ENCODE measurements around the gene EXPH5.
"Not testable (repeated sequence)": the region's sequence is repeated elsewhere in the genome, so short reads cannot be mapped to it uniquely, and the experiment has no call there.

The EXPH5 gene

DNA sequence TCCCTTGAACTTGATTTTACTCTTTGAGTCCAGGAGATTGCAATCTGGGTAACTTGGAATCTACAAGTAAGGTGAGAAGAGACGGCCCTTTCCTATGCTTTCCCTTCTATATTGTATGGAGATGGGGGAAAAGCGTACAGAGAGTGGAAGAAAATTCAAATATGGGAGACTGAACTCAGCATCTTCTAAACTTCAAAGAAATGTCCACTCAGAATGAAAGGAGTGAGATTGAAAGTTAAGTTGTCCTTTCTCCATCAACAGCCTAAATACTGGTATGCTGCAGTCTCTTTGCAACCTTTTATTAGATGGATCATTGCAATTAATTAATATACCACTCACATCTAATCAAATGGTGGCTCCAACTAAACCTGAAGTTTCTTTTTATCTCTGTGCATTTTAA lies 6.4 kb upstream of the EXPH5 start:
- DNase-seq: no peak

DNA sequence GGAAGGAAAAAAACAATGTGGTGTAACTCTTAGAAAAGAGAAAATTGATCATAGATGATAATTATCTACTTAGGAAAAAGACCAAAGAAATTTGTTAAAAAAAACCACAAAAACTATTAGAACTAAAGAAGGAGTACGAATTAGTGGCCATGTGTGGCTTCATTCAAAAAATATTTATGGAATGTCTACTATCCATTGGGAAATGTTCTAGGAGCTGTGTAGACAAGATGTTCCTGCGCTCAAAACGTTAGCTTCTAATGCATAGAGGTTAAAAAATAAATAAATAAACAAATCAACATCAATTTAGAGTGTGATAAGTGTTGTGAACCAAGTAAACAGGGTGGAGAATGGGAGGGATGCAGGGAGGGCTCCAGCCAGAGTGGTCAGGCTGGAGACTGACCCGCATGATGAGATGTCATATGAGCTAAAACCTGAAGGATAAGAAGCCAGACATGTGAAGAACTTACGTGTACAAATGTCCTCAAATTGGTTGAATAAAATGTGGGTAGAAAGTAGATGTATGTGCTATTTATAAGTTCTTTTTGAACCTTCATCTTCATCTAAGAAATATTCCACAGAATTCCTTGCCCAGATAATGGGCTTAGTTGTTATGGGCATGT lies 4.3 kb upstream of the EXPH5 start:
- no peak for DNase-seq

DNA sequence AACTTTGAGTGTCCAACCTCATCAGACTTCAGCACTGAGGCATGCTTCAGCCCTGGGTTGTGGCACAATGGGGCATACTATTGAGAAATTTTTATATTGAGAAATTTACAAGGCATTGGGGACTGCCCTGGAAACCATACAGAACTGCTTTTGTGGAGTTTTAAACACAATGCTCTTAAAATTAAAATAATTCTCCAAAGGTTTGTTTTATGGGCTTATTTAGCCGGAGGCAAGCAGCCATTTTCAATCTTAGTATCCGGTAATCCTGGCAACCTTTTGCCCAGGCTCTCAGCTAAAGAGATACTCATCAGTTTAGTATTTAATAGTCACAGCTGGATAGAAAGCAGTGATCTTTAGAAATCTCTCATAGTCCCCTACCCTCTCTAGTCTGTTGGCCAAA lies 3.1 kb upstream of the EXPH5 start:
- no peak for DNase-seq

DNA sequence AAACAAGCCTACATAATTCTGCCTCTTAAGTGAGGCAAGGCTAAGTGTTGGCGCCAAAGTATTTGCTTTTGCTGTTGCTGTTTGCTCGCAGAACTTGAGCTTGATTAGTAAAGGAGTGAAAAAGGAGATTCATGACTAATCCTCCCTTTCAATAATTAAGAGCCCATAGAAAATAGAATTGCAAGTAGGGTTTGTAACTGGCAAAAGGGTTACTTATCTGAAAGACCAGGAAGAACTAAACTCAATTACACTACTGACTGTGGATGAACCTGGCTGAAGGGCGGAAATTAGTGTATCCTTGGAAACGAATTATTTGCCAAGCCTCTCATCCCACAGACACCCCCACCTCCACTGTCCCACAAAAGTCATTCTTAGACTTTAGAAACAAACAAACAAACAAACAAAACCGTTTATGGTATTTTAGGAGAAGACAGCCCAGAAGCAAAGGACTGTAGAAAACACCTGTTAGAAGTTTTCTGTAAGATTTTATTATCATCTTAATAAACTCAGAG lies 411 bp upstream of the EXPH5 start:
- no peak for DNase-seq

DNA sequence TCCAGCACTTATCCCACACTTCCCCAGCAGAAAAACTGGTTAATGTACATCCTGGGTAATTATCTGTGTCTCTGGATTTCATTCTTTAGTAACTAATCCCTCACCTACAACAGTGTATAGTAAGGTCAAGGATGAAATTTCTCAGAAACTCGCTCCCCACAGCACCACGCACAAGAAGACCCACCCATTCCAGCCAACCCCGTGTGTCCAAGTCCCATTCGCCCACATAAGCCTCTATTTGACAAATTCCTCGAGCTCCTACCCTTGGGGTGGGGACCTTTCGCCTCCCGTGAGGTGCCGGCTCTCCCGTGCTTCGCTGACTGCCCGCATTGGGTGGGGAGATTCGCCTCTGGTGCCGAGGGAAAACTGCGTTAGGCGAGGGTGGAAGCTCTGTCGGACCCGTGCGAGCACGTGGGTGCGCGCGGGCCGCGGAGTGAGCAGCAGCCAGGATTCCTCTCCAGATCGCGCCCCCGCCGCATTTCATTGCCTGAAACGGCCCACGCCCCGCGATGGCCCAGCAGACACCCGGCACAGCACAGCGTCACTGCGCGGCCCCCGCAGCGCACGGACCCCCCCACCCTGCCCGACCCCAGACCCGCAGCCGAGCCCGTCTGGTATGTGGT lies 866 bp downstream of the EXPH5 start:
- DNase-seq: peak; percentile 28 to 29

DNA sequence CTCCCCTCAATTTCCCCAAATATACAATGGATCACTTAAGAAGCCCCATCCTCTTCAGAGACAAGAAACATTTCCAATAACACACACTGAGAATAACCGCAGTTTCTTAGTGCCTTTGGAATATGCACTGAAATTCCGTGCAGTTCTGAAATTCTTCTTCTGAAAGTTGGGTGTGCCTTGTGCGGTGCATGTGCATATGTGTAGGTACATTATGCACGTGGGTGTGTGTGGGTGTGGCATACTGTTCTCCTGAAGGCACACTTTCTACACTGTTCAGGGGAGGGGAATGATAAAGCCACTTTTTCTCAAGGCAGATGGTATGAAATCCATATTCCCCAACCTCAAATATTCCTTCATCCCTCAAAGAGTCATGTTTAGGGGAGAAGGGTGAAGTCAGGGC lies 1.7 kb downstream of the EXPH5 start:
- no peak for DNase-seq

DNA sequence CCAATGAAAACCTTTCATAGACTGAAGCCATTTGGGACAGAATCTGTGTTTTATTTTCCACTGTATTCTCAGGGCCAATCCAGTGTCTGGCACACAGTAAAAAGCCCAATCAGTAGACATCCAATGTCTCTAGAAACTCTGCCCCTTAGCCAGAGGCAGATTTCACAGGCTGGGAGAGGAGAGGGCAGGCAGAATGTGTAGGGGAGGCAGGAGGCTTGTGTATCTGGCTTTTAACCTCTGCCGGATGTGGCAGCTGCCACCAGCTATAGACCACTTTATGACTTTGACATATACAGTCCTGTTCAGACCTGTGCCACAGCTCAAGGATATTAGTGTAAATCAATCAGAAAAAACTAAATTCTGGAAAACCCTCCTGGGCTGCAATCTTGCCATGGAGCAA lies 4.4 kb downstream of the EXPH5 start:
- no peak for DNase-seq

DNA sequence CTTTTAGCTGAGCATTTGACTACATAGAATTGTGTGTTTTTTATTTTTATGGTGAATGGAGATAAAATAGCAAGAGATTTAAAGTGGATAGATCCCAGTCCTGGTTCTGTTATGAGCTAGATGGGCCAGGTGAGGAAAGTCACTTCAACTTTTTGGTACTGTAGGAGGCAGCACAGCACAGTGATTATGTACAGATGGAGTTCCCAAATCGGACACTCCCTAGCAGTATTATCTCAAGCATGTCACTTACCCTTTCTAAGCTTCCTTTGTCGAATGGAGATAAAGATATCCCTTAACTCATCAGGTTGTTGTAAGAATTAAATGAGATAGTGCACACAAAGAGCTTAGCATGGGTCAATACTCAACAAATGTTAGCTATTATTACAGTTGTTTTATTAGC lies 5.3 kb downstream of the EXPH5 start:
- DNase-seq: no peak

DNA sequence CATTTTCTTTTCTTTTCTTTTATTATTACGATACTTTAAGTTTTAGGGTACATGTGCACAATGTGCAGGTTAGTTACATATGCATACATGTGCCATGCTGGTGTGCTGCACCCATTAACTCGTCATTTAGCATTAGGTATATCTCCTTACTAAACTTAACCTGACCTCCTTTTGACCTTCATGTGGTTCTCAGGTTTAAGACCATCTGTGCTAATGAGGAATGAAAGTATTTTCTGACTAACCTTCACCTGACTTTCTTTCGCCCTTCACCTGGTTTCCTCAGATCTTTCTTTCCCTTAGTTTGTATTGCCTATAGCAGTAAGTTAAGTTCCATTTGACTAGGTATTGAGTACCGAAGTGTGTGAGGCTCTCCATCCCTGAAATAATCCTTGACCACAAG lies 6.5 kb downstream of the EXPH5 start:
- no peak for DNase-seq

DNA sequence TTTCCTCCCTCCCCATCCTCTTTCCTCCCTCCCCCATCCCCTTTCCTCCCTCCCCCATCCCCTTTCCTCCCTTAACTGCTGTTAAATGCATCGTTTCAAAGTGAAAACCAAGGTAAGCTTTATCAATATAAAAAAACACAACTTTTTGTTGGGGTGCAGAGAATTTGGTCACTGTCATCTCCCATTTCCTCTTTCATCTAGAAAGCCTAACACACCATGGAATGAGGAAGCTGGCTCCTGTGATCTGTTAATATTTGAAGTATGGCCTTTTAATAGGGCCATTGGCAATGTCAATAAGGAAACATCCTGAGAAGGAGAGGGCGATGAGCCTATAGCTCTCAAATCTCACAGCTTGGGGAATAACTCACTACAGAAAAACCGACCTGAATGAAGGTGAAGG lies 7.0 kb downstream of the EXPH5 start:
- no peak for DNase-seq

DNA sequence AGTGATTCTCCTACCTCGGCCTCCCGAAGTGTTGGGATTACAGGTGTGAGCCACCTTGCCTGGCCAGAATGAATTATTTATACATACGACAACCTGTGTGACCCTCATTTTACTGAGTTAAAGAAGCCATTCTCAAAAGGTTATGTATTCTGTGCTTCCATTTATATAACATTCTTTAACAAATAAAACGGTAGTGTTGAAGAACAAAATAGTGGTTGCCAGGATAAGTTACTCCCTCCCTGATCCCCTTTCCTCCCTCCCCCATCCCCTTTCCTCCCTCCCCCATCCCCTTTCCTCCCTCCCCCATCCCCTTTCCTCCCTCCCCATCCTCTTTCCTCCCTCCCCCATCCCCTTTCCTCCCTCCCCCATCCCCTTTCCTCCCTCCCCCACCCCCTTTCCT lies 7.4 kb downstream of the EXPH5 start:
- not testable (repeated sequence) for DNase-seq

DNA sequence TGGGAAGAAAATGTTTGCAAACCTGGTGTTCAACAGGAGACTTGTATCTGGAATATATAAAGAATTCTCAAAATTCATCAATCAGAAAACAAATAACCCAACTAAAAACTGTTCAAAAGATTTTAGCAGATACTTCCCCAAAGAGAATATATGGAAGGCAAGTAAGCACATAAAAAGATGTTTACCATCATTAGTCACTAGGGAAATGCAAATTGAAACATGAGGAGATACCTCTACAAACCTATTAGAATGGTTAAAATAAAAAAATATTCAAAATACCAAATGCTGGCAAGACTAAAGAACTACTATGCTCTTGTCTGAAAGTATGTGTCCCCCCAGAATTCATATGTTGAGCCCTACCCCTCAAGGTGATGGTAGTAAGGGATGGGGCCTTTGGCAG lies 8.6 kb downstream of the EXPH5 start:
- DNase-seq: no peak

DNA sequence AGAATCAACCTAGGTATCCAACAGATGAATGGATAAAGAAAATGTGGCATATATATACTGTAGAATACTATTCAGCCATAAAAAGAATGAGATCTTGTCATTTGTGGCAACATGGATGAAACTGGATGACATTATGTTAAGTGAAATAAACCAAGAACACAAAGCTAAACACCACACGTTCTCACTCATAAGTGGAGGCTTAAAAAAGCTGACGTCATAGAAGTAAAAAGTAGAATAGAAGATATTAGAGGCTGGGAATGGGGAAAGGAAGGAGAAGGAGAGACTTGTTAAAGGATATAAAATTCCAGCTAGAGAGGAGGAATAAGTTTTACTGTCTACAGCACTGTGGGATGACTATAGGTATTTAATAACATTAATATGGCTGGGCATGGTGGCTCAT lies 12.9 kb downstream of the EXPH5 start:
- DNase-seq: no peak

DNA sequence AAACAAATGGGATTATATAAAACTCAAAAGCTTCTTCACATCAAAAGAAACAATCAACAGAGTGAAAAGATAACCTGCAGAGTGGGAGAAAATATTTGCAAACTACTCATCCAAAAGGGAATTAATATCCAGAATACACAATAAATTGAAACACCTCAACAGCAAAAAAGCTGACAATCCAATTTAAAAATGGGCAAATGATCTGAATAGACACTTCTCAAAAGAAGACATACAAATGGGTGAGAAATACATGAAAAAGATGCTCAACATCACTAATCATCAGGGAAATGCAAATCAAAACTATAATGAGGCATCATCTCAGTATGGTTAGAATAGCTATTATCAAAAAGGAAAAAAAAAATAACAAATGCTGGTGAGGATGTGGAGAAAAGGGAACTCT lies 13.5 kb downstream of the EXPH5 start:
- DNase-seq: no peak

DNA sequence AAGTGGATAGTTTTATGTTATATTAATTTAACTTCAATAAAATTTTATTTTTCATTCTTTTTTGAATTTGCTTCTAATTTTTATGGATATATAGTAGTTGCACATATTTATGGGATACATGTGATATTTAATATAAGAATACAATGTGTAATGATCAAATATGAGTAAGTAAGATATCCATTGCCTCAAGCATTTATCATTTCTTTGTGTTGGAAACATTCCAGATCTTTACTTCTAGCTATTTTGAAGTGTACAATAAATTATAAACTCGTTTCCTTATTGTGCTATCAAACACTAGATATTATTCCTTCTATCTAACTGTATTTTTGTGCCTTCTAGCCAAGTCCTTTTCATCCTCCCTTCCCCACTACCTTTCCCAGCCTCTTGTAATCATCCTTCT lies 17.0 kb downstream of the EXPH5 start:
- DNase-seq: no peak

DNA sequence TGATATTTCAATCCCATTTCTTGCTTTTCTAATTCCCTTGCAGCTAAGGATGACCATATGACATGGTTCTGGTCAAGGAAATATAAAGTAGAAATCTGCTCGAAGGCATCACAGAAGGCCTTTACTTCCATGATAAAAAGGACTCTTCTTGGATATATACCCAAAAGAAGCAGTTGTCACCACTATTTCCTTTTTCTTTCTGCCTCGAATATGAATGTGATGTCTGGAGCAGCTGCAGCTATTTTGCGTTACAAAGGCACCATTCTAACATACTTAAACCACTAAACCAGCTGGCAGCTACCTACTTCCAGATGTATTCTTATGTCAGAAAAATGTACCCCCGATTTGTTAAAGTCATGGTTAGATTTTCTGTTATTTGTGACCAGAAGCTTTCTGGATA lies 18.9 kb downstream of the EXPH5 start:
- no peak for DNase-seq

DNA sequence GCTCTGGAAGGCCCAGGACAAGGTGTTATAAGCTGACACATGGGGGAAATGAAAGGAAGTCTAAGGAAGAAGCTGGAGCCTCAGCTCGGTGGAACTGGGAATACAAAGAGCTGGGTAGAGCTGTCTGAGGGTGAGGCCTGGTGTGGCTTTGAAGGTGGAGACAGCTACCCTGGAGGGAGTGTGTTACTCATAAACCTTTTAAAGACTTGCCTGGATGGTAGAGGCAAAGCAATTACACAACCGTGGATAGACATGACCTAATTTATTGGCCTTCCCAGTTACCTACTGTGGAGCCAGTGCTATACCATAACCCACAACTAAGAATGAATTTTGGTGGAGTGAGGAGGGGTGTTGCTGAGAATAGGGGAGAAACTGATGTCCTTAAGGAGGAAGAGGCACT lies 22.6 kb downstream of the EXPH5 start:
- no peak for DNase-seq

DNA sequence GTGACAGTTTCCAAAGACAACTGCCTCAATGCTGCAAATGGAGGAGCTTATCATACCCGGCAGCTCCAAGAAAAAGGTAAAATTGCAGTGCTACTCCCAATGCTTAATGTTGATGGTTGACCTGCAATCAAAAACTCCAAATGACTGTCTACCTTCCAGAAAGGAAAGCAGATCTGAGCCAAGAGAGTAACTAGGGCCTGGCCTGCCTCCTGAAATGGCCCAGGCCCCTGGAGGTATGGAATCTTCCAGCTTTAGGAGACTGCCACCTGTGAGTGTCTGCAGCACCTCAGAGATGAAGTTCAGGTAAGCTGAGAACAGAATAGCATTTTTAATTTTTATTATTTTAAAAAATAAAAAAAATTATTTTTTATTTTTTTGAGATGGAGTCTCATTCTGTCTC lies 23.7 kb downstream of the EXPH5 start:
- DNase-seq: no peak

DNA sequence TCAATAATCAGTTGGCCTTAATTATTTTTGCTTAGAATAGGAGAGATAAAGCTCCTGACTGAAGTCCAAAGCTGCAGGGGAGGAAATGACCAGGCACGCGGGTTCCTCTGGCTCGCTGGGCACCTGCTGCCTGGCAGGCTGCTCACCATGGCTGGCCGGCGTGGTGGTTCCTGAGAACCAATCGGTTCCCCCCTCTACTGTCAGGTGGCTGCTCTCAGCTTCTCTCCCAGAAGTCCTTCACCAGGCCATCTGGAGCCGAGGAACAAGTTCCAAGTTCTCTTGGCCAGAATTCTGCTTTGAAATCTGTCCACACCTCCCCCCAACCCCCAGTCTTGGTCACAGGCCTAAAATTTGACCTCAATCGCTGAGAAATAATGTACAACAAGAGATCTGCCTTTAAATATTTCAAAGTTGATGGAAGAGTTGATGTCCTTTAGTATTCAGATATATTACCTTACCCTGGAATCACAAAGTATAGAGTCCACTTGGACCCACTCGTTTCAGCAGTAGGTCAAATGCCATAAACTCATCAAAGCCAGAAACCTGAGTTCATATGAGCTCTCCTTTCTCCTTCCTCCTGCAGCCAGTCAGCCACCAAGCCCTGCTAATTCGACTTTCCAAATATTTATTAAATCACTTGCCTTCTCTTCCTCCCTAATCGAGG lies 25.2 kb downstream of the EXPH5 start:
- DNase-seq: no peak

DNA sequence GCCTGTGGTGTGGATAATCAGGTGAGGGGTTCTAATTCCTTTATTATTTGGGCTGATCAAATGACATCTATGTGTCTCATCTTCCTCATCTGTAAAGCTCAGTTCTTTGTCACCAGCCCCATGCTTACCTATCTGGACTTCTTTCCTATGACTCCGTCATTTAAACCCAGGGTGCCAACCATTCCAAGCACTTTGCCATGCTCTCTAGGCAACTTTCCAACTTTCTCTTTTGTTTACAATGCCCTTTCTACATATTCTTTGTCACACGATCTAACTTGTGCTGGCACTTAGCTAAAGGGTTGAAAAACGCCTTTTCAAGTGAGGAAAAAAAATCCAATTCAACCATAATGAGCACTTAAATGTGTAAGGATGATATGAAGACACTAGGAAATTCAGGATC lies 27.9 kb downstream of the EXPH5 start:
- no peak for DNase-seq

DNA sequence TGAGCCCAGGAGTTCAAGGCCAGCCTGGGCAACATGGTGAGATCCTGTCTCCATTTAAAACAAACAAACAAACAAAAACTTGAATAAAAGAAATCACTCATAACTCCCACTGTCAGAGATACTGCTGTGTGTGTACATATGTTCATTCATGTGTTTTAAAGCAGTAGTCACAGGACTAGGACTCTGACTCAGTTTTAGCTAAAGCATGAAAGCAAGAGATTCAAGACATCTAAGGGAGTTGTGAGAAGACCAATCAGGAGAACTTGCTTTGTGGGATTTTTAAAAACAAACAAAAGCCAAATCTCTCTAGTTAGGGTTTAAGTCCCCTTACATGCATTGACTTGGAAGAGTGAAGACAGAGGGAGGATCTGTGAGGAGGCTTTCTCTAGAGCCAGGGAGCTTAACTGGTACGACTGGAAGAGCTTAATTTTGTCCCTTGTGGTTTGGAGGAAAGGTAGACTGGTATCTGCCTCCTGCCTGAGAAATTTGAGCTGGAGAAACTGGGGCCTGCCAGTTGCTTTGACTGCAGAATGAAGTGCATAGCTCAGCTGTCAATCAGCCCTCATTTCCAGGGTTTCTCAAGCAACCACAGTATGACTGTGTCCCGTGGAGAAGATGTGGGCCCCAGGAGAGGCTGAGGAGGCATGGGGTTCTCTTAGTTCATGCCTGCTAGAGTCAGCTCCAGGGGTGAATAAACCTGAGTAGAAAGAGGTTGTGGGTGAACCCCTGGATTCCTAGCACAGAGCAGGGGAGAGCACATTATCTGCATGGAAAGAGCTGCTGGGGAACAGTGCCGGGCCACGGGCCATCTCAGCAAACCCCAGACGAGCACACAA lies 30.6 kb downstream of the EXPH5 start:
- no peak for DNase-seq

DNA sequence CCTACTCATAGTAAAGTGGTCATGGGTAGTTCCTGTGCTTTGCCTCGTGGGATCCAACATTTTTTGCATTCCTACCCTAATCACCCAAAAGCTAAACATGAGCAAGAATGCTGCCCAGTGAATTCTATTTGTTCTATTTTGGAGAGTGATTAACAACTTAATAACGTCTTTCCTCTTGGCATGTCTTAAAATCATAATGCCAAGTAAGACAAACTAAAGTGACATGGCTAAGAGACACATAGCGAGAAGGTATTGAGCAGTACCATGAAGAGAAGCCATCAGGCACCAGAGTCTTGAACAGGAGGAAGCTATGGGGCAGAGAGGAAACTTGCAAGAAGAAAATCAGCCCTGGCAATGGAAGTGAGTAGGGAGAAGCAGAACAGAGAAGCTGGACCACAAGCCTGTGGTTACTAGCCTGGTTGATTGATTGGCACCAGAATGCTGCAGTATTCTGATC lies 32.0 kb downstream of the EXPH5 start:
- DNase-seq: no peak

DNA sequence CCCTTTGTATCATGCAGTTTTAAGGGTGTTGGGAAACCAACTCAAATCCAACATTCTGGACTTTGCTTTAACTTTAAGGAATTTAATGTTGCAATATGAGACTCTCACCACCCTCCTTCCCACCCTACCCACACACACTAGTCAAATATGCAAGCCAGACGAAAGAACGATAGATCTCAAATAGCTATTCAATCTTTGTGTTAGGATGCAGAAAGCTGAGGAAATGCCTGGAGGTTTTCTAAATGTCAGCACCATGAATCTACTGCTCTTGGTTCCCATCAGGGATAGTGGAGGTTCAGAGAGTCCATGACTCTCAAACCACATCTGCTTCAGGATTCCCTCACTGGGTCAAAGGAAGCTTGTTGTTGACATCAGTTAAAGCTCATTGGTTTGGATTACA lies 33.7 kb downstream of the EXPH5 start:
- no peak for DNase-seq

DNA sequence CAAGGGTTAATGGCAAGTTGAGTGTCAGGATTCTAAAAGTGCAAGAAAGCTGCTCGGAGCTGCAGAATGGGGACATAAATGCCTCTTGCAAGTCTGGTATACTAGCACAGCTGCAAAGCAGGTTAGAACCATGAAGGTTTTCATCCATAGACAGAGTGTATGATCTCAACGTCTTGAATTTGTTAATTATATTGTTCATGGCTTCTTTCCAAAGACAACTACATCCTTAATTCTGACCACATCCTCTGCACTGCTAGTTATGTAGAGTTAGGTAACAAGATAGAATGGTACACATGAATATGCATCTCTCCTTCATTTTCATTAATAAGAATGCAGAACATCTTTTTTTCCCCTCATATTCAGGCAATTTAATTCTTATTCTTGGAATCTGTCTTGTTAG lies 34.2 kb downstream of the EXPH5 start:
- no peak for DNase-seq

All from CD4-positive, alpha-beta T cell treated with Interleukin-1 beta for 1 hour (primary cell).